Right renal pelvis (tissue), 4 donors: Measurements from ENCODE around the gene CLEC1B. TPM values are rescaled to one million over a fixed set of nuclear protein-coding genes. Genes with fewer than 3 reads are reported as not detected.
"Not testable (repeated sequence)": the region's sequence is repeated elsewhere in the genome, so short reads cannot be mapped to it uniquely, and the experiment has no call there.

Experiments
- DNase-seq, 4 donors: peaks; one replicate each; pipeline ENCODE4 v3.0.0-alpha.2; 2013; ENCODE audit warnings: low read depth in 4 of 4, low spot score in 3 of 4, missing footprints in 1 of 4
- polyA plus RNA-seq, 4 donors: library from polyadenylated mRNA; unstranded; fragments of 120-200 nt; gene quantifications; one replicate each; pipeline ENCODE4 v1.2.1, GENCODE V29; 2013; ENCODE audit not compliant: insufficient read length in 4 of 4

CLEC1B gene
- polyA plus RNA-seq, 4 donors = 0.60 to 3.3 (median 0.98) TPM

GRCh38 chr12:9976626-9977025 is 22.3 kb downstream of the CLEC1B start:
- DNase-seq = not testable (repeated sequence)

GRCh38 chr12:9975614-9976013 is 23.3 kb downstream of the CLEC1B start:
- DNase-seq = no peak

GRCh38 chr12:9974731-9975130 is 24.2 kb downstream of the CLEC1B start:
- not testable (repeated sequence) for DNase-seq

GRCh38 chr12:9973949-9974348 is 25.0 kb downstream of the CLEC1B start:
- no peak for DNase-seq

- DNase-seq = no peak
These were observed 27.7 kb downstream of the CLEC1B start, which contains the start of gene CLEC12A for GRCh38 chr12:9971181-9971580. TSS of gene CLEC12A (plus strand) at chr12:9971409. CDS start at chr12:9971597, 188 bp downstream.

- DNase-seq = no peak
These were observed 29.2 kb downstream of the CLEC1B start for GRCh38 chr12:9969673-9970072.

- DNase-seq = no peak
These were observed 37.0 kb downstream of the CLEC1B start for GRCh38 chr12:9961901-9962300.

- no peak for DNase-seq
These were observed 37.8 kb downstream of the CLEC1B start for GRCh38 chr12:9961106-9961505.

GRCh38 chr12:9960590-9960989 is 38.3 kb downstream of the CLEC1B start:
- DNase-seq = no peak

- DNase-seq = no peak
These were observed 41.1 kb downstream of the CLEC1B start for GRCh38 chr12:9957834-9958233.

GRCh38 chr12:9952954-9953729 is 45.8 kb downstream of the CLEC1B start:
- not testable (repeated sequence) for DNase-seq

GRCh38 chr12:9951026-9951675 is 47.8 kb downstream of the CLEC1B start:
- DNase-seq = no peak

- no peak for DNase-seq
These were observed 50.2 kb downstream of the CLEC1B start for GRCh38 chr12:9948606-9949296.

GRCh38 chr12:9947674-9948073 is 51.2 kb downstream of the CLEC1B start:
- no peak for DNase-seq

- DNase-seq = no peak
These were observed 54.5 kb downstream of the CLEC1B start for GRCh38 chr12:9944391-9944790.

GRCh38 chr12:9943240-9943639 is 55.7 kb downstream of the CLEC1B start:
- no peak for DNase-seq

Other genes starting within 250 kb of the CLEC1B start
- gene CD69, start 238.2 kb downstream of the CLEC1B start, polyA plus RNA-seq = 1 to 10 TPM; 1.2 to 3.0 (median 2.0) TPM
- gene KLRF1, start 171.6 kb downstream of the CLEC1B start, polyA plus RNA-seq = 1 to 10 TPM in 1 of 4 donors, under 1 TPM in 3; 0.65 to 1.2 (median 0.82) TPM
- gene CLEC2B, start 129.8 kb downstream of the CLEC1B start, polyA plus RNA-seq = 1 to 10 TPM; 1.9 to 4.3 (median 3.3) TPM
- gene KLRF2, start 117.6 kb downstream of the CLEC1B start, polyA plus RNA-seq = not detected
- gene CLEC2A, start 66.8 kb downstream of the CLEC1B start, polyA plus RNA-seq = not detected
- 1 to 10 TPM in 2 of 4 donors, under 1 TPM in 2; 0.74 to 1.5 (median 1.1) TPM for gene CLEC12A, start 27.7 kb downstream of the CLEC1B start, polyA plus RNA-seq
- gene CLEC12B, start 11.5 kb upstream of the CLEC1B start, polyA plus RNA-seq = under 1 TPM in 2 of 4 donors, not detected in 2; 0.05 to 0.08 TPM
- under 1 TPM; 0.19 to 0.53 (median 0.33) TPM for gene CLEC9A, start 31.6 kb upstream of the CLEC1B start, polyA plus RNA-seq
- 1 to 10 TPM; 3.1 to 4.6 (median 3.8) TPM for gene CLEC1A, start 99.9 kb upstream of the CLEC1B start, polyA plus RNA-seq
- gene CLEC7A, start 131.1 kb upstream of the CLEC1B start, polyA plus RNA-seq = 1 to 10 TPM; 1.3 to 2.3 (median 1.9) TPM
- 1 to 10 TPM; 1.2 to 1.8 (median 1.3) TPM for gene OLR1, start 173.0 kb upstream of the CLEC1B start, polyA plus RNA-seq
- 100 to 1,000 TPM; 154 to 185 (median 175) TPM for gene TMEM52B, start 179.9 kb upstream of the CLEC1B start, polyA plus RNA-seq
- 10 to 100 TPM; 71.8 to 85.3 (median 77.1) TPM for gene GABARAPL1, start 213.8 kb upstream of the CLEC1B start, polyA plus RNA-seq